GM12878 (cell line): Measurements from ENCODE around the gene IDH3A. TPM values are rescaled to one million over a fixed set of nuclear protein-coding genes. Genes with fewer than 3 reads are reported as not detected.

Experiments used
- ATAC-seq: fragments of 200-7000 bp; cut with Tn5 transposase; 3 replicates; pipeline ENCODE4 v1.9.1; 2020; ENCODE audit warnings: mild to moderate bottlenecking, moderate library complexity
- BruUV-seq: library from RNA; stranded (reverse); fragments of 400-500 nt; replicated peaks from 2 replicates; lab custom pipeline; 2021; lab: Mats Ljungman, UMichigan
- CTCF ChIA-PET: fragments of 300-600 bp; sonication (Branson Sonifier 250); formaldehyde crosslinking; extraction: SDS; loops from one replicate; lab custom pipeline; 2021; ENCODE audit warnings: inconsistent platforms; lab: Yijun Ruan, JAX
- POLR2A ChIA-PET: fragments of 350-600 bp; formaldehyde crosslinking; extraction: SDS; loops from one replicate; lab custom pipeline; 2021; ENCODE audit warnings: inconsistent platforms; lab: Charles Lee
- RAD21 ChIA-PET: fragments of 300-600 bp; sonication (Branson Sonifier 250); formaldehyde crosslinking; loops from one replicate; lab custom pipeline; 2023; ENCODE audit warnings: antibody characterized with exemption; ENCODE audit not compliant: unreplicated experiment; lab: Charles Lee
- SMC1A ChIA-PET: fragments of 300-600 bp; sonication (Branson Sonifier 250); formaldehyde crosslinking; loops from one replicate; lab custom pipeline; 2023; ENCODE audit not compliant: unreplicated experiment, uncharacterized antibody; lab: Charles Lee
- DNase-seq: peaks from one replicate; pipeline ENCODE4 v3.0.0-alpha.2; 2011; ENCODE audit warnings: low read depth, low spot score
- FAIRE-seq: peaks from 3 replicates; lab custom pipeline; 2011; peaks lifted over from hg19 to GRCh38; lab: Jason Lieb, UNC
- H2AFZ ChIP-seq: 2 replicates; pipeline ENCODE4 v1.6.0; 2011; ENCODE audit warnings: low read depth, low read length, control low read depth; ENCODE audit not compliant: control insufficient read depth
- H3K27ac ChIP-seq: 2 replicates; pipeline ENCODE4 v1.5.1; 2011; ENCODE audit warnings: control low read depth; ENCODE audit not compliant: control insufficient read depth, insufficient read depth
- H3K27me3 ChIP-seq, 2 experiments: replicated peaks in 1 of 2; 2 replicates each; pipeline versions ENCODE4 v1.6.0 to v1.6.1; 2011; ENCODE audit warnings: low read length in 1 of 2; ENCODE audit not compliant: control insufficient read depth in 2 of 2, insufficient read depth in 2 of 2
- H3K36me3 ChIP-seq, 2 experiments: 2 replicates each; pipeline ENCODE4 v1.5.1; 2011; ENCODE audit warnings: low read length in 1 of 2; ENCODE audit not compliant: control insufficient read depth in 2 of 2, insufficient read depth in 2 of 2
- H3K4me1 ChIP-seq: 2 replicates; pipeline ENCODE4 v1.6.1; 2011; ENCODE audit warnings: mild to moderate bottlenecking, low read length, moderate library complexity, mixed read lengths; ENCODE audit not compliant: control insufficient read depth, insufficient read depth
- H3K4me2 ChIP-seq: 2 replicates; pipeline ENCODE4 v1.6.0; 2011; ENCODE audit warnings: control low read depth; ENCODE audit not compliant: control insufficient read depth, insufficient read depth
- H3K4me3 ChIP-seq: fragments of 200-600 bp; sonication (generic); 2 replicates; pipeline ENCODE4 v1.5.1; 2016
- H3K79me2 ChIP-seq: 2 replicates; pipeline ENCODE4 v1.6.0; 2011; ENCODE audit warnings: low read length; ENCODE audit not compliant: control insufficient read depth, insufficient read depth
- H3K9ac ChIP-seq: 2 replicates; pipeline ENCODE4 v1.8.0; 2011; ENCODE audit warnings: low read length, control low read depth, mixed read lengths; ENCODE audit not compliant: control insufficient read depth, insufficient read depth
- H3K9me3 ChIP-seq: replicated peaks from 3 replicates; pipeline ENCODE4 v1.5.1; 2011; ENCODE audit warnings: mild to moderate bottlenecking, low read length; ENCODE audit not compliant: control insufficient read depth, insufficient read depth
- H4K20me1 ChIP-seq: 2 replicates; pipeline ENCODE4 v1.6.0; 2011; ENCODE audit not compliant: control insufficient read depth, insufficient read depth
- EP300 ChIP-seq, 2 experiments: fragments of 150-350 bp in 1 of 2; IDR thresholded peaks; 2 replicates each; pipeline ENCODE4 v1.6.1; 2011 to 2012; ENCODE audit warnings: low read depth in 2 of 2, low read length in 2 of 2, borderline replicate concordance in 1 of 2, improper control_type of control experiment in 1 of 2, inconsistent platforms in 1 of 2; ENCODE audit not compliant: control insufficient read depth in 1 of 2
- NR2C2 ChIP-seq: IDR thresholded peaks from 2 replicates; pipeline ENCODE4 v1.6.1; 2011; ENCODE audit warnings: borderline replicate concordance, low read depth; ENCODE audit not compliant: control insufficient read depth, insufficient read length
- WGBS: methylation state at CpG from one replicate; pipeline ENCODE4 v1.1.6; 2016; ENCODE audit warnings: low lambda C conversion rate; ENCODE audit not compliant: insufficient replicate concordance, insufficient coverage; ENCODE audit errors: missing lambda C conversion rate; 5-methylcytosine and 5-hydroxymethylcytosine counted together
- in situ Hi-C: fragments of 300-500 bp; cut with MboI; formaldehyde crosslinking; loops from 9 replicates; pipeline ENCODE4 v1.14.3; 2018; ENCODE audit warnings: mixed read lengths
- intact Hi-C: fragments of 100-400 bp; cut with micrococcal nuclease; formaldehyde crosslinking; loops from one replicate; pipeline ENCODE4 v1.14.2; 2022; ENCODE audit not compliant: unreplicated experiment
- polyA plus RNA-seq, 11 experiments: library from polyadenylated mRNA; depleted of rRNA in 4 of 11; unstranded in 6 of 11; stranded (reverse) in 5 of 11; fragments of >200 nt; fragmentation: Nextera tagmentation in 4 of 11; fragmentation: Illumina TruSeq in 1 of 11; extraction: Ambion mirVana in 4 of 11; extraction: Trizol in 1 of 11; gene quantifications; 1 replicate in 1 of 11; 2 replicates in 10 of 11; pipeline versions ENCODE4 v1.2.1 to v1.2.3, GENCODE V29; 2011 to 2016; ENCODE audit warnings: inconsistent platforms in 2 of 11, missing spikeins in 2 of 11, low read depth in 1 of 11
- total RNA-seq, 4 experiments: library from RNA; depleted of rRNA in 3 of 4; stranded (reverse); fragments of >200 nt in 3 of 4; fragmentation: Illumina TruSeq in 1 of 4; extraction: Trizol in 1 of 4; gene quantifications; 2 replicates each; pipeline versions ENCODE4 v1.2.1 to v1.2.3, GENCODE V29; 2013 to 2021
- TF ChIP-seq, protein P1 (sequence below): IDR thresholded peaks from 2 replicates; pipeline ENCODE4 v1.6.1; 2011; ENCODE audit warnings: low read depth, mild to moderate bottlenecking, low read length, moderate library complexity, borderline replicate concordance; ENCODE audit errors: extremely low read depth

Gene IDH3A
- total and polyA plus RNA-seq, 10 of the 15 experiments (the other 5 are each of a cell fraction or from before 2014, with no cell fraction given): 83.9 to 254 (median 195) TPM

DNA sequence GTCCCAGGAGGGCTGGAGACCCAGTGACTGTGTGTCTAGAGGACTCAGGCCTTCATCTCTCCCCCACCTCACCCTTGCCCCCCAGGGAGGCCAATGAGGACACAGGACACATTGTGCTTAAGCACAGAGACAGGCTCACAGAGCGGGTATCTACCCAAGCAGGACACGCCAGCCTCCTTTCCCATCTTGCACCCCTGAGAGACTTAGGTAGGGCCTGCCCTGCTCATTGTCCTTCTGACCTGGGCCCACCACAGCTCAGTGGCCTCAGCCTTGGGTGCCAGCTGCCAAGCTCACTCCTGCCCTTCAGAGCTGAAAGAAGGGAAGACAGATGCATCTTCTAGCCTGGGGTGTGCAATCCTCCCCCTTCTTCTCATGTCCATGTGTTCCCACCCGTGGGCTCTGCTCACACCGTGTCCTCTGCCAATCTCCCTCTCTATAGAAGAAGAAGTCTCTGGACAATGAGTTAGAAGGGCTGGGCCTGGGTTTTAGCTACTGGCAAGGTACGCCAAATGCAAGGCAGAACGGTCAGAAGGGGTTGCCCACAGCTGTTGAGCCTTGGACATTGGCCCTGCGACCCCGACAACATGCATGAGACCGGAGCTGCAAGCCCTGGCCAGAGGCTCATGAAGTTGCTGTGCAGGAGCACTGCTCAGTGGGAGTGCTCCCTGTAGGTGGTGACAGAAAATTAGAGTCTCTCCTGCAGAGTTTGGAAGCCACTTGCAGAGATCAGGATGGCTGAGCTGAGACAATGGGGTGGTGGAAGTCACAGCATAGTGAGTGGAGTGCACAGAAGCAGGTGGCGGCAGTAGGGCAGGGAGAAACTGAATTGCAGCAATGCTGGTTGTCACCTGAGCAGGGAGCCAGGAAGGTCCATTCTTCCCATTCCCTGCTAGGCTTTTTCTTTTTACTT is 52.4 kb downstream of the IDH3A start:
- DNase-seq (no peak), FAIRE-seq (no peak), ATAC-seq (no peak)
- H3K4me3 ChIP-seq: no peak overlapping the region
- H3K9me3 ChIP-seq: no peaks in the 10 kb centered on the region
- CTCF ChIA-PET: interaction anchor here (0.6 to 2.1 kb wide), 3 partner anchors 10 to 71 kb away, joined by 4 to 9 read pairs (median 4); partner anchors contain the start of gene CIB2
- no peaks in the 10 kb centered on the region for H3K36me3 ChIP-seq
- SMC1A ChIA-PET: interaction anchor here (1.0 kb wide), 2 partner anchors 71 to 90 kb away, joined by 3 read pairs; no protein-coding TSS in a partner anchor
- H3K79me2 ChIP-seq: no peaks in the 10 kb centered on the region
- H3K4me2 ChIP-seq: no peak overlapping the region
- intact Hi-C loops: no loop called here
- no peaks in the 10 kb centered on the region; a peak in 2 of 4 replicates for H3K27me3 ChIP-seq
- H3K27ac ChIP-seq: no peak overlapping the region
- in situ Hi-C loops: no loop called here
- 28% methylated on average over 10 of the region's 10 CpGs for WGBS
- RAD21 ChIA-PET: interaction anchor here (0.7 kb wide), 1 partner anchor 39 kb away, joined by 3 read pairs; no protein-coding TSS in a partner anchor
- TF ChIP-seq NR2C2: no peak
- TF ChIP-seq, protein P1, sequence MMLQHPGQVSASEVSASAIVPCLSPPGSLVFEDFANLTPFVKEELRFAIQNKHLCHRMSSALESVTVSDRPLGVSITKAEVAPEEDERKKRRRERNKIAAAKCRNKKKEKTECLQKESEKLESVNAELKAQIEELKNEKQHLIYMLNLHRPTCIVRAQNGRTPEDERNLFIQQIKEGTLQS: no peak
- TF ChIP-seq EP300 (IDR thresholded peaks at IDR 0.05; ENCODE audit: borderline replicate concordance in 1 of 2, control insufficient read depth in 1 of 2, low read depth in 2 of 2, low read length in 2 of 2): no peak
- H3K4me1 ChIP-seq: no peaks in the 10 kb centered on the region
- no peak overlapping the region for H3K9ac ChIP-seq
- POLR2A ChIA-PET: no interaction called here
- no peak overlapping the region for H2AFZ ChIP-seq
- no peaks in the 10 kb centered on the region for H4K20me1 ChIP-seq
- no TSS peak for BruUV-seq
